ES-I3 (cell line): ENCODE results near the gene LYVE1.

Source experiments
- H3K36me3 ChIP-seq: 2 replicates; pipeline ENCODE4 v1.6.1; 2013; ENCODE audit warnings: mild to moderate bottlenecking, low read length, control low read depth, moderate library complexity; ENCODE audit not compliant: insufficient read depth
- H3K4me1 ChIP-seq: 2 replicates; pipeline ENCODE4 v1.6.1; 2013; ENCODE audit warnings: mild to moderate bottlenecking, control low read depth, low read length; ENCODE audit not compliant: insufficient read depth
- H3K9ac ChIP-seq: 2 replicates; pipeline ENCODE4 v1.6.1; 2013; ENCODE audit warnings: low read depth, mild to moderate bottlenecking, low read length, moderate library complexity
- H3K9me3 ChIP-seq: 2 replicates; pipeline ENCODE4 v1.6.1; 2013; ENCODE audit warnings: mild to moderate bottlenecking, low read length, moderate library complexity; ENCODE audit not compliant: control insufficient read depth, insufficient read depth

Gene LYVE1

GRCh38 chr11:10538924-10539323 is 29.5 kb downstream of the LYVE1 start:
- peaks cover 4% of the 10 kb centered on the region; the same call in 1 of the 2 replicates for H3K4me1 ChIP-seq
- H3K9me3 ChIP-seq: 0 out of 2 replicates have a peak, but pooled peaks cover 2% of the 10 kb centered on the region
- H3K9ac ChIP-seq: no peak overlapping the region
- H3K36me3 ChIP-seq: no peaks in the 10 kb centered on the region; the same call in 1 of the 2 replicates

DNA sequence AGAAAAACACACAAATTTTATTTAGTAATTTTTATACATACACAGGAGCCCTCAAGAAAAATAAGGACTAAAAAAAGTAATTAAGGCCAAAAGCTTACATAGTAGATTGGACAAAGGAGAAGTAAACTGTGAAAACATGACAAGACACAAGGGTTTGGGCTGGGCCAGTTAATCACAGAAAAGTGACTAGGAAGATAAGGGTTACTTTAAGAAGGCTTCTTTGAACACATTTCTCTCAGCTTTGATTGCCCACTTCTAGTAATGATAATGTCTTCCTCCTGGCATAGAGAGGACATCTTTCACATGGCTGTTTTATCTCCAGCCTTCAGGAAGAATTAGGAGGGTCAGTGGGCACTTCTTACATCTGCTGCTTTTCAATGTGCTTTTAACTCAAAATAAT is 30.9 kb downstream of the LYVE1 start:
- H3K4me1 ChIP-seq: peaks cover 4% of the 10 kb centered on the region; the same call in 1 of the 2 replicates
- no peak overlapping the region for H3K9ac ChIP-seq
- H3K9me3 ChIP-seq: no peaks in the 10 kb centered on the region
- no peaks in the 10 kb centered on the region; the same call in 1 of the 2 replicates for H3K36me3 ChIP-seq

DNA sequence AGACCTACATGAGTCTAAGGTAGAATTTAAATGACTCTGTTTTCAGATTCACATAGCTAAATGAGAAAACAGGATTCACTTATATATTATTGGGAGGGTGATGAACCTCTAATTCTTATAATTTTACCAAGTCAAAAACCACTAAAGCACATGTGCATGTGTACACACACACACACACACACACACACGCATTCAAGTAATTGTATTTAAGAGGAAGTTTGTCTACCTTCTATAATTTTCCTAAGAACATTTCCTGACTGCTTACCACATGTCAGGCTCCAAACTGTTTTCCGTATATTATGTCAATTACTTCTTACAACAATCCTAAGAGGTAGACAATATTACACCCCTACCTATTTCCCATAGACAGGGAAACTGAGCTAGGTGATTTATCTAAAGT is 34.1 kb downstream of the LYVE1 start:
- Histone ChIP-seq H3K36me3 (peaks cover 4% of the 10 kb centered on the region), H3K4me1 (no peaks in the 10 kb centered on the region), H3K9me3 (no peaks in the 10 kb centered on the region), H3K9ac (no peak overlapping the region)

- no peaks in the 10 kb centered on the region for H3K4me1 ChIP-seq
- no peak overlapping the region for H3K9ac ChIP-seq
- H3K9me3 ChIP-seq: no peaks in the 10 kb centered on the region
- peaks cover 4% of the 10 kb centered on the region for H3K36me3 ChIP-seq
These were observed 35.1 kb downstream of the LYVE1 start for GRCh38 chr11:10533323-10533722.

DNA sequence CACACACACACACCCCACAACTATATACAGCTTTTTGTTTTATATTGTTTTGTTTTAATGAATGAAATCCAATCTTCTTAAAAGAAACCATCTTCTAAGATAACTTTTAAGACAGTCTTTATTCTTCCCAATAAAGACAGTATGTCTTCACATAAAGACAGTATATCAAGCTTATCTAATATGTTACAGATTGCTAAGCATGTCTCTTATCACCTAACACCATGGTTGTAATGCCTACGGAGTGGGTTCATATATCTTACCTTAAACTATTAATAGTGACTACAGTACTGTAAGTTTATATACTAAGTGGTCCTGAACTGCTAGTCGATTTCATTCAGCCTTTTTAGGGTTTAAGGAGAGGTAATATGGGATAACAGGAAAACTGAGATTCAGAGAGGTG is 35.9 kb downstream of the LYVE1 start:
- H3K36me3 ChIP-seq: peaks cover 4% of the 10 kb centered on the region
- no peak overlapping the region for H3K9ac ChIP-seq
- no peaks in the 10 kb centered on the region for H3K9me3 ChIP-seq
- no peaks in the 10 kb centered on the region for H3K4me1 ChIP-seq

DNA sequence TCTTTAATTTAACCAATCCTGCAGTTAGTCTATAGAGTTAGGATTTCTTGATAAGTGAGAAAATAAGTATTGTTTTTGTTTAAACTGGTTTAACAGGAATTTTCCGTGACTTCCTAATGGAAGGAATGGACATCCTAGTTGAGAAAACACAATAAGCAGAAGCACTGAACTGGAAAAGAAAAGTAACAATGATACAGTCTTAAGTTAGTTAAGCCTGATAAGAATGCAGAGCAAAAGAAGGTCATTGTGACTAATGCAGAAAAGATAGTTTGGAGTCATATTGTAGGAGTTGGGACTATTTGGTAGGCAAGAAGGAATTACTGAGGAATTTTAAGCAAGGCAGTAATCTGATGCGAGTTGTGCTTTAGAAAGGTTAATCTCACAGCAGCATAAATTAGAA is 39.2 kb downstream of the LYVE1 start:
- Histone ChIP-seq H3K36me3 (peaks cover 8% of the 10 kb centered on the region), H3K4me1 (no peaks in the 10 kb centered on the region), H3K9ac (no peak overlapping the region), H3K9me3 (no peaks in the 10 kb centered on the region)

- Histone ChIP-seq H3K4me1 (no peaks in the 10 kb centered on the region), H3K9ac (no peak overlapping the region), H3K9me3 (no peaks in the 10 kb centered on the region), H3K36me3 (peaks cover 8% of the 10 kb centered on the region)
These were observed 40.3 kb downstream of the LYVE1 start for GRCh38 chr11:10528121-10528520.

DNA sequence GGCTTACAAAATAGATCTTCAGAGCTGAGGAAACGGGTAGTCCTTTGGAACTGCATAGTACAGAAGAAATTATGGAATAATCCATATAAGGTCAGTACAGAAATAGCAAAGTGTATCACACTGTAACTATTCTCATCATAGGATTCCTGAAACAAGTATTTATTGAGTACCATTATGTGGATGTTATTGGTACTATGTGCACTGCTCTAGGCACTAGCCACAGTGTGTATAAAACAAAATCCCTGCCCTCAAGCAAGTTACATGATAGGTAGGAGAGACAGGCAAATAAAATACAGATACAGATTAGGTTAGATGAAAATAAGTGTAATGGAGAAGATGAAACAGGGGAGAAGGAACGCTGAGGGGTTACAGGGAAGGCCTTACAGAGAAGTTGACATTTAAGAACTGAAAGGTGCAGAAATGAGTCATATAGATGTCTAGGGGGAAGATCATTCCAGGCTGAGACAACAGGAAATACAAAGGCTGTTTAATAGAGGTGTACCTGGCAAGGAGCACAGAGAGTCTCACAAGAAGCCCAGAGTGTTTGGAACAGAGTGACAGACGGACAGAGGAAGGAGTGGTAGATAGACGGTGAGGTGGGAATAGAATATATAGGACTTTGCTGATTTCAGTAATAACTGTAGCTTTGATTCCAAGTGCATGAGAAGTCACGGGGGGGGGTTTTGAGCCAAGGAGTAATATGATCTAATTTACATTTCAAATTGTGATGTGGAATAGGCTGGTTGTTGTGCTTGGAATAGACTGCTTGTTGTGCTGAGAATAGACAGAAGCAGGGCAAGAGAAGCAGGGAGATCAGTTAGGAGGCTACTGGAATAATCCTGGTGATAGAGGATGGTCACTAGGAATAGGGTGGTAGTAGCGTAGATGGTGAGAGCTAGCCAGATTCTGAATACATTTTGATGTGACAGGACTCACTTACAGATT is 41.2 kb downstream of the LYVE1 start:
- H3K9ac ChIP-seq: no peak overlapping the region
- H3K36me3 ChIP-seq: peaks cover 8% of the 10 kb centered on the region
- H3K9me3 ChIP-seq: no peaks in the 10 kb centered on the region
- H3K4me1 ChIP-seq: no peaks in the 10 kb centered on the region

GRCh38 chr11:10524471-10524870 is 44.0 kb downstream of the LYVE1 start:
- Histone ChIP-seq H3K36me3 (peaks cover 7% of the 10 kb centered on the region), H3K4me1 (no peaks in the 10 kb centered on the region), H3K9ac (no peak overlapping the region), H3K9me3 (no peaks in the 10 kb centered on the region)

GRCh38 chr11:10522921-10523320 is 45.5 kb downstream of the LYVE1 start:
- H3K36me3 ChIP-seq: peaks cover 7% of the 10 kb centered on the region
- H3K4me1 ChIP-seq: no peaks in the 10 kb centered on the region
- H3K9ac ChIP-seq: no peak overlapping the region
- no peaks in the 10 kb centered on the region for H3K9me3 ChIP-seq

DNA sequence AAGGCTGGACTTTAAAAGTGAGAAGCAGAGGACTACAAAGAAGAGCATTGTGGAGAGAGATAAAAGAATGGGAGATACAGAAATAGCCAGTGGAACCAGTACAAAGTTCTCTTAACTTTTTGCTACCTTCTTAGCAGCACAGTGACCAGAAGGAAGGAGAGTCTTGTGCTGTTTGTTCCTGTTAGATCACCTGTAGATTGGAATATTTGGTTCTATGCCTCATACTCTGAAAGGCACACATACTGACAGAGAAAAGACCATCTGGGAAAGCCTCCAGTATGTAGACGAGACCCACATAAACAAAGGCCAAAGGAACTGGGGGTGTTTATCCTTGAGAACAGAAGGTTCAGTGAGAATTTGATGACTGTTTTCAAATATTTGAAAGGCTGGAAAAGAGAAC is 46.2 kb downstream of the LYVE1 start:
- no peak overlapping the region for H3K9ac ChIP-seq
- peaks cover 7% of the 10 kb centered on the region for H3K36me3 ChIP-seq
- H3K9me3 ChIP-seq: no peaks in the 10 kb centered on the region
- H3K4me1 ChIP-seq: no peaks in the 10 kb centered on the region

DNA sequence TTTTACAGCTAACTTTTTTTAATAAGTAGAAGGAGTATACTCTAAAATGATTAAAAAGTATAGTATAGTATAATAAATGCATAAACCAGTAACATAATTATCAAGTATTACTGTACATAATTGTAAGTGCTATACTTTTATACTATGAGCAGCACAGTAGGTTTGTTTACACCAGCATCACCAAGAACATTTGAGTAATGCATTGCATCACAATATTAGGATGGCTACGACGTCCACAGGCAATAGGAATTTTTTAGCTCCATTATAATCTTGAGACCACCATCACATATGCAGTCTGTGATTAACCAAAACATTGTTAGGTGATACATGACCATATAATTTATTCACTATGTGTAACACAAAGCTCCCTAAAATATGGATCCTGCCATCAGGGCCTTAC is 47.9 kb downstream of the LYVE1 start:
- Histone ChIP-seq H3K9ac (no peak overlapping the region), H3K36me3 (peaks cover 7% of the 10 kb centered on the region), H3K9me3 (no peaks in the 10 kb centered on the region), H3K4me1 (no peaks in the 10 kb centered on the region)

DNA sequence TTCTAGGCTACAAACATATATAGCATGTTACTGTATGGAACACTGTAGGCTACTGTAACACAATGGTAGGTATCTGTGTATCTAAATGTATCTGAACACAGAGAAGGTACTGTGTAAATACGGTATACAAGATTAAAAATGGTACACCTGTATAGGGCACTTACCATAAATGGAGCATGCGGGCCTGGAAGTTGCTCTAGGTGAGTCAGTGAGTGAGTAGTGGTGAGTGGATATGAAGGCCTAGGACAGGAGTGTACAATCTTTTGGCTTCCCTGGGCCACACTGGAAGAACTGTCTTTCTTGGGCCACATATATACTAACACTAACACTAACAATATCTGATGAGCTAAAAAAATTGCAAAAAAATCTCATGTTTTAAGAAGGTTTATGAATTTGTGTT is 48.8 kb downstream of the LYVE1 start:
- Histone ChIP-seq H3K4me1 (peaks cover 3% of the 10 kb centered on the region; the same call in 1 of the 2 replicates), H3K36me3 (peaks cover 4% of the 10 kb centered on the region), H3K9me3 (no peaks in the 10 kb centered on the region), H3K9ac (no peak overlapping the region)

GRCh38 chr11:10518891-10519290 is 49.6 kb downstream of the LYVE1 start:
- Histone ChIP-seq H3K36me3 (peaks cover 2% of the 10 kb centered on the region), H3K9ac (no peak overlapping the region), H3K9me3 (no peaks in the 10 kb centered on the region), H3K4me1 (peaks cover 3% of the 10 kb centered on the region; the same call in 1 of the 2 replicates)

DNA sequence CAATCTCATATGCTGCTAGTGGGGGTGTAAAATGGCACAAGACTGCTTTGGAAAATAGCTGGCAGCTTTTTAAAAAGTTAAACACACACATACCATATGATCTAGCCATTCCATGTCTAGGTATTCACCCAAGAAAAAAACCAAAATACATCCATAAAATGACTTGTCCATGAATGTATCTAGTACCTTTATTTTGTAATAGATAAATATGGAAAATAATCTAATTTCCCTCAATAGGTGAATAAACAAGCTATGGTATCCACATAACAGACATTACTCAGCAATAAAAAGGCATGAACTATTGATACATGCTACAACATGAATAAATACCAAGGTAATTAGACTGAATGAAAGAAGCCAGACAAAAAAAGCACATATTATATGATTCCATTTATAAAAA is 50.3 kb downstream of the LYVE1 start:
- H3K9ac ChIP-seq: no peak overlapping the region
- H3K4me1 ChIP-seq: peaks cover 3% of the 10 kb centered on the region; the same call in 1 of the 2 replicates
- no peaks in the 10 kb centered on the region for H3K9me3 ChIP-seq
- peaks cover 2% of the 10 kb centered on the region for H3K36me3 ChIP-seq
